A549 (cell line): ENCODE results near the gene AMOTL1.

Source experiments
- EHMT2 ChIP-seq: fragments of 200-600 bp; sonication (generic); IDR thresholded peaks from 2 replicates; pipeline ENCODE4 v1.6.1; 2016; ENCODE audit warnings: antibody characterized with exemption, low read depth, mild to moderate bottlenecking, moderate library complexity
- HOXA7 ChIP-seq: fragments of 250-450 bp; sonication (Bioruptor Pico); IDR thresholded peaks from 2 replicates; pipeline ENCODE4 v1.5.0; 2020; ENCODE audit warnings: mild to moderate bottlenecking, moderate library complexity
- PHF8 ChIP-seq: fragments of 200-600 bp; sonication (generic); IDR thresholded peaks from 2 replicates; pipeline ENCODE4 v1.6.1; 2016; ENCODE audit warnings: low read depth, mild to moderate bottlenecking, antibody characterized with exemption, moderate library complexity, borderline replicate concordance
- RFX5 ChIP-seq: fragments of 450-650 bp; IDR thresholded peaks from 2 replicates; pipeline ENCODE4 v1.7.1; 2014; ENCODE audit warnings: antibody characterized with exemption, mild to moderate bottlenecking, moderate library complexity
- TF ChIP-seq, protein P1 (sequence below): fragments of >200 bp; sonication (Bioruptor Twin); formaldehyde crosslinking; IDR thresholded peaks from 3 replicates; pipeline ENCODE4 v1.5.1; 2016
- TF ChIP-seq, protein P2 (sequence below): IDR thresholded peaks from 2 replicates; pipeline ENCODE4 v1.6.1; 2012

- TF ChIP-seq HOXA7 (CRISPR knock-in tag) (no peak), EHMT2 (no peak), PHF8 (no peak), RFX5 (no peak)
- TF ChIP-seq, protein P1, sequence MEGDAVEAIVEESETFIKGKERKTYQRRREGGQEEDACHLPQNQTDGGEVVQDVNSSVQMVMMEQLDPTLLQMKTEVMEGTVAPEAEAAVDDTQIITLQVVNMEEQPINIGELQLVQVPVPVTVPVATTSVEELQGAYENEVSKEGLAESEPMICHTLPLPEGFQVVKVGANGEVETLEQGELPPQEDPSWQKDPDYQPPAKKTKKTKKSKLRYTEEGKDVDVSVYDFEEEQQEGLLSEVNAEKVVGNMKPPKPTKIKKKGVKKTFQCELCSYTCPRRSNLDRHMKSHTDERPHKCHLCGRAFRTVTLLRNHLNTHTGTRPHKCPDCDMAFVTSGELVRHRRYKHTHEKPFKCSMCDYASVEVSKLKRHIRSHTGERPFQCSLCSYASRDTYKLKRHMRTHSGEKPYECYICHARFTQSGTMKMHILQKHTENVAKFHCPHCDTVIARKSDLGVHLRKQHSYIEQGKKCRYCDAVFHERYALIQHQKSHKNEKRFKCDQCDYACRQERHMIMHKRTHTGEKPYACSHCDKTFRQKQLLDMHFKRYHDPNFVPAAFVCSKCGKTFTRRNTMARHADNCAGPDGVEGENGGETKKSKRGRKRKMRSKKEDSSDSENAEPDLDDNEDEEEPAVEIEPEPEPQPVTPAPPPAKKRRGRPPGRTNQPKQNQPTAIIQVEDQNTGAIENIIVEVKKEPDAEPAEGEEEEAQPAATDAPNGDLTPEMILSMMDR, result no peak
- TF ChIP-seq, protein P2, sequence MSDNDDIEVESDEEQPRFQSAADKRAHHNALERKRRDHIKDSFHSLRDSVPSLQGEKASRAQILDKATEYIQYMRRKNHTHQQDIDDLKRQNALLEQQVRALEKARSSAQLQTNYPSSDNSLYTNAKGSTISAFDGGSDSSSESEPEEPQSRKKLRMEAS, result no peak
Measured at GRCh38 chr11:94747146-94747545, 21.0 kb upstream of the AMOTL1 start.
